Choroid plexus epithelial cell (primary cell): ENCODE results near the gene ERO1A.

Source experiments
- DNase-seq: peaks from one replicate; pipeline ENCODE4 v3.0.0-alpha.2; 2010; ENCODE audit warnings: low read depth
- H3K4me3 ChIP-seq: 2 replicates; pipeline ENCODE4 v1.5.1; 2011; ENCODE audit warnings: low read depth, mild to moderate bottlenecking, control low read depth, low read length, moderate library complexity
- TF ChIP-seq, protein P1 (sequence below): conservative IDR thresholded peaks from 2 replicates; pipeline ENCODE4 v1.5.1; 2011; ENCODE audit warnings: low read depth, mild to moderate bottlenecking, control low read depth, inconsistent platforms, low read length, moderate library complexity

The ERO1A gene

DNA sequence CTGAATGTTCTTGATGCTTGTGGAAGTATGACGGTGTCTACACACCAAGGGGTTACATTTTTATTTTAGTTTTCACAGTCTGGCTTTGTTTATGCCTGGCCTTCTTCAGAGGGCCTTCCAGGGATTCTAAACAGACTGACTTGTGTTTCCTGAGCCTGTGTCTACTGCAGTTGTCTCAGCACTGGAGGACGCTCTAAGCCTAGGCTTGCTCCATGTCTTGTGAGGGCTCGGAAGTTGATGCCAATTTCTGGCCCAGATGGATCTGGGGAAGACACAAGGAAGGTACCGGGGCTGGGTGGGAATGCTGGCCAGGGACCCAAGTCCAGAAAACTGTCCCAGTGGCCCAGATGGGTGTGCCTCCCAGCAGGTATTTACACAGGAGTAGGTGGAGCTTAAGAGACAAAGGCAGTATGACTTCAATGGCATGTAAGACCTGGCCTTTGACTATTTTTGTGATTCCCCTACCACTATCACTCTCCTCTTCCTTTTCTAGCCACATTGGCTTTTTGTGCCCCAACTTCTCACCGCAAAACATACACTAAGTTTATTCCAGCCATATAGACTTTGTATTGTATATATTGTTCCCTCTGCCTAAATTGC lies 85.8 kb downstream of the ERO1A start:
- TF ChIP-seq, protein P1, sequence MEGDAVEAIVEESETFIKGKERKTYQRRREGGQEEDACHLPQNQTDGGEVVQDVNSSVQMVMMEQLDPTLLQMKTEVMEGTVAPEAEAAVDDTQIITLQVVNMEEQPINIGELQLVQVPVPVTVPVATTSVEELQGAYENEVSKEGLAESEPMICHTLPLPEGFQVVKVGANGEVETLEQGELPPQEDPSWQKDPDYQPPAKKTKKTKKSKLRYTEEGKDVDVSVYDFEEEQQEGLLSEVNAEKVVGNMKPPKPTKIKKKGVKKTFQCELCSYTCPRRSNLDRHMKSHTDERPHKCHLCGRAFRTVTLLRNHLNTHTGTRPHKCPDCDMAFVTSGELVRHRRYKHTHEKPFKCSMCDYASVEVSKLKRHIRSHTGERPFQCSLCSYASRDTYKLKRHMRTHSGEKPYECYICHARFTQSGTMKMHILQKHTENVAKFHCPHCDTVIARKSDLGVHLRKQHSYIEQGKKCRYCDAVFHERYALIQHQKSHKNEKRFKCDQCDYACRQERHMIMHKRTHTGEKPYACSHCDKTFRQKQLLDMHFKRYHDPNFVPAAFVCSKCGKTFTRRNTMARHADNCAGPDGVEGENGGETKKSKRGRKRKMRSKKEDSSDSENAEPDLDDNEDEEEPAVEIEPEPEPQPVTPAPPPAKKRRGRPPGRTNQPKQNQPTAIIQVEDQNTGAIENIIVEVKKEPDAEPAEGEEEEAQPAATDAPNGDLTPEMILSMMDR: no peak
- no peak overlapping the region for H3K4me3 ChIP-seq
- DNase-seq: no peak

DNA sequence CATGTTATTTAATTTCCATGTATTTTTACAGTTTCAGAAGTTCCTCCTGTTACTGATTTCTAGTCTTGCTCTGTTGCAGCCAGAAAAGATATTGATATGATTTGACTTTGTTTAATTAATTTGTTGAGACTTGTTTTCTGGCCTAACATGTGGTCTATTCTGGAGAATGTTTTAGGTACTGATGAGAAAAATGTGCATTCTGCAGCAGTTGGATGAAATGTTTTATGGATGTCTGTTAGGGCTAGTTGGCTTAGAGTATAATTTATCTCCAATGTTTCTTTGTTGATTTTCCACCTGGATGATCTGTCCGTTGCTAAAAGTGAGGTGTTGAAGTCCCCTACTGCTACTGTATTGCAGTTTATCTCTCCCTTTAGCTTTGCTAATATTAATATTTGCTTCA lies 88.3 kb downstream of the ERO1A start:
- DNase-seq: no peak
- TF ChIP-seq, protein P1: no peak
- H3K4me3 ChIP-seq: no peak overlapping the region

DNA sequence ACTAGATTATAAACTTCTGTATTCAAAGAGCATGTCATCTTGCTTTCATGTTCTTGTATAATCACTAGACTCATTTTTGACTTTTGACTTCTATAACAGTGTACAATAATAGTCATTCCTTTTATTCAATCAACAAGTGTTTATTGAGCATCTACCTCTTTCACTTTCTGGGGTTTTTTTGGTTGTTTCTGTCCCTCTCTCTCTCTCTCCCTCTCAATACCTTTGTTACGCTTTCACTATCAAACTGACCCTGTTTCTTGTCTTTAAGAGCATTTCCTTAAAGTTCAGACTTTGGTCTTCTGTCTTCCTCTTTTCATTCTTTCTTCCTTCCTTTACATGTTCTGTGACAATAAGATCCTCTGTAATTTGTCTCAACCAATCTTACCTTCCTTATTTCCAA lies 93.2 kb downstream of the ERO1A start:
- TF ChIP-seq, protein P1: no peak
- no peak for DNase-seq
- H3K4me3 ChIP-seq: no peak overlapping the region

DNA sequence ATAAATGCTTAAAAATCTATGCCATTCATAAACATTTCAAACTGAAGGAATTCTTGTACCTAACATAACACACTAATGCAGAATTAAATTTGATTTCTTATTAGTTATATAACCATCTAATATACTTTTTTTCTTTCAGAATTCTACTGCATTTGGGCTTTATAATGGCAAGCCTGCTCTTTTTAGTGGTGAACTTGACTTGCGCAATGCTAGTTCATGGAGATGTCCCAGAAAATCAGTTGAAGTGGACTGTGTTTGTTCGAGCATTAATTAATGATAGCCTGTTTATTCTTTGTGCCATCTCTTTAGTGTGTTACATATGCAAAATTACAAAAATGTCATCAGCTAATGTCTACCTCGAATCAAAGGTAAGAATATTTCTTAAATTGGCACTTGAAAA lies 95.4 kb downstream of the ERO1A start:
- H3K4me3 ChIP-seq: no peak overlapping the region
- DNase-seq: no peak
- TF ChIP-seq, protein P1: no peak

DNA sequence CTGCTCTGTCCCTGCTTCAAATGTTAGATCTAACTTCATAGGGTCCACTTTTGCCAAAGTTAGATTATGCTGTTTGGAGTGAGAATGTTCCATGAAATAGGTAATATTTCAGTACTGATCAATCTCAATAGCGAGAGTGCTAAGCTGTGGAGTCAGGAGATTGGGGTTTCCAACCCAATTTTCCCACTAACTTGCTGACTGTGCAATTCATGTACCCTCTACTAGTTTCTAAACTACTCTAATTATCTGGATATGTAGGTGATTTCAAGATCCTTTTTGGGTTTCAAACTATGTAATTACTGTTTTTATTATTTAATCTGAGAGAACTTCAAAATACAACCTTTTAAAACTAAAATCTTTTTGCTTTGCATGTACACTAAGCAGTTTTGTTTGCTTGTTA lies 96.8 kb downstream of the ERO1A start:
- H3K4me3 ChIP-seq: no peak overlapping the region
- TF ChIP-seq, protein P1: no peak
- DNase-seq: no peak

DNA sequence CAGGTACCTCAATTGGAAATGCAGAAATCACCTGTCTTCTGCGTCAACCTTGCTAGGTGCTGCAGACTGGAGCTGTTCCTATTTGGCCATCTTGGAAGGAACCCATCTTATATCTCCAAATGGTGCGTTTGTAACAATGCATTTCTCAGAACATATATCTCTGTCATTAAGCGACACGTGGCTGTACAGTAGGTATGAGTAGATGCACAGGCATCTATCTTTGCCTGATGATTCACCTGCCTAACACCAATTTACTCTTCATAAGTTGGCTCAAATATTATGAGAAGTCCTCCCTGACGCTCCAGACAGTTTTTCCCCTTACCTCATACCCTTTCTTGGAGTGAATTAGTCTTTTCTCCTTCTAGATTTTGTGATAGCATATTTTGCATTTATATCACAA lies 98.5 kb downstream of the ERO1A start:
- TF ChIP-seq, protein P1: no peak
- no peak for DNase-seq
- no peak overlapping the region for H3K4me3 ChIP-seq

DNA sequence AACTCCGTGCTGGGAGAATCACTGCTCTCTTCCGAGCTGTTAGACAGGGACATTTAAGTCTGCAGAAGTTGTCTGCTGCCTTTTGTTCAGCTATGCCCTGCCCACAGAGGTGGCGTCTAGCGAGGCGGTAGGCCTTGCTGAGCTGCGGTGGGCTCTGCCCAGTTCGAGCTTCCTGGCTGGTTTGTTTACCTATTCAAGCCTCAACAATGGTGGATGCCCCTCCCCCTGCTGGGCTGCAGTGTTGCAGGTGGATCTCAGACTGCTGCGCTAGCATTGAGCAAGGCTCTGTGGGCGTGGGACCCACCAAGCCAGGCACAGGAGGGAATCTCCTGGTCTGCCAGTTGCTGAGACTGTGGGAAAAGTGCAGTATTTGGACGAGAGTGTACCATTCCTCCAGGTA lies 99.0 kb downstream of the ERO1A start:
- TF ChIP-seq, protein P1: no peak
- H3K4me3 ChIP-seq: no peak overlapping the region
- no peak for DNase-seq
